NCI-H146 treated with DMSO at 0.1 percent for 48 hours (cell line): ENCODE measurements around the gene FTSJ3.
"Not testable (repeated sequence)": the region's sequence is repeated elsewhere in the genome, so short reads cannot be mapped to it uniquely, and the experiment has no call there.

ENCODE experiments used
- DNase-seq: peaks from one replicate; lab custom pipeline; 2025; ENCODE audit not compliant: unreplicated experiment; lab: John Stamatoyannopoulos, UW

FTSJ3 gene

DNA sequence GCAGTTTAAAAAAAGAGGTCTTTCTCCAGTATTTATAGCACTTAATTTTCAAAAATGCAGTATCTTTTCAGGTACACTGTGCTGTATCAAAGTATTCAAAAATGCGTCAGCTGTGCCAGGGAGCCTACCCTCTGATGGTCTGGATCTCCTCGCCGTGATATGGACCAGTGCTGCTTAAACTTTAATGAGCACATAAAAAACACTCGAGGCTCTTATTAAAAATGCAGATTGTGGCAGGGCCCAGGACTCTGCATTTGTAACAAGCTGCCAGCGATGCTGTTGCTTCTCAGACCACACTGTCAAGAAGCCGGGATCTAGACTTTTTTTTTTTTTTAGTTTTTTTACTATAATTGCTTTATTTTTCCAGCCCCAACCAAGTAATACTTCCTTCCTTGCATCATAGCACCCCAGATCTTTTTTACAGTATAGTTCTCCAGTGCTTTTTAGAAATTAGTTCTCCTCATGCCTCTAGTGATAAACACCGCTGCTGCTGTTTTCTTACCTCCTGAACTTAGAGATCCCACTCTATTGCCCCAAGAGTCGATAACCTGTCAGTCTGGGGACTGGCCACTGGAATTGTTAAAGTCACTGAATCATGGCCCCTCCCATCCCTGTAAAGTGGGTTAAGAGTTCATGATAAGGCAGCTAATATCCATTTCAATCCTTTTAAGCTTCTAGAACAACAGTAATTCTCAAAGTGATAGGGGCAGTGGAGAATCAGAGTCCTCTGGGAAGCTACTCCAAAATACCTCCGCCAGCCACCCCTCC lies 16.6 kb upstream of the FTSJ3 start:
- DNase-seq = no peak

DNA sequence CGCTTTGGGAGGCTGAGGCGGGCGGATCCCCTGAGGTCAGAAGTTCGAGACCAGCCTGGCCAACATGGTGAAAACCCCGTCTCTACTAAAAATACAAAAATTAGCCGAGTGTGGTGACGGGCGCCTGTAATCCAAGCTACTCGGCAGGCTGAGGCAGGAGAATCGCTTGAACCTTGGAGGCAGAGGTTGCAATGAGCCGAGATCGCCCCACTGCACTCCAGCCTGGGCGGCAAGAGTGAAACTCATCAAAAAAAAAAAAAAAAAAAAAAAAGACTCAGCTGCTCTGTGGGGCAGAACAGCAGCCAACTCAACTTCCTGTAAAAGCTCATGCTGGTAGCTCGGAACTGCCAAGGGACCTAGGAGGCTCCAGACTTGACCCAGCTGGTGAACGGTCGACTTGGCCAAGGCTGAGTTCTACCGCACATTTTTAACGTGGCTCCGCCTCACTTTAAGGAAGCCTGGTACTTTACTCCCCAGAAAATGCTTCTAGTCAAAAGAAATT lies 16.0 kb upstream of the FTSJ3 start:
- not testable (repeated sequence) for DNase-seq

DNA sequence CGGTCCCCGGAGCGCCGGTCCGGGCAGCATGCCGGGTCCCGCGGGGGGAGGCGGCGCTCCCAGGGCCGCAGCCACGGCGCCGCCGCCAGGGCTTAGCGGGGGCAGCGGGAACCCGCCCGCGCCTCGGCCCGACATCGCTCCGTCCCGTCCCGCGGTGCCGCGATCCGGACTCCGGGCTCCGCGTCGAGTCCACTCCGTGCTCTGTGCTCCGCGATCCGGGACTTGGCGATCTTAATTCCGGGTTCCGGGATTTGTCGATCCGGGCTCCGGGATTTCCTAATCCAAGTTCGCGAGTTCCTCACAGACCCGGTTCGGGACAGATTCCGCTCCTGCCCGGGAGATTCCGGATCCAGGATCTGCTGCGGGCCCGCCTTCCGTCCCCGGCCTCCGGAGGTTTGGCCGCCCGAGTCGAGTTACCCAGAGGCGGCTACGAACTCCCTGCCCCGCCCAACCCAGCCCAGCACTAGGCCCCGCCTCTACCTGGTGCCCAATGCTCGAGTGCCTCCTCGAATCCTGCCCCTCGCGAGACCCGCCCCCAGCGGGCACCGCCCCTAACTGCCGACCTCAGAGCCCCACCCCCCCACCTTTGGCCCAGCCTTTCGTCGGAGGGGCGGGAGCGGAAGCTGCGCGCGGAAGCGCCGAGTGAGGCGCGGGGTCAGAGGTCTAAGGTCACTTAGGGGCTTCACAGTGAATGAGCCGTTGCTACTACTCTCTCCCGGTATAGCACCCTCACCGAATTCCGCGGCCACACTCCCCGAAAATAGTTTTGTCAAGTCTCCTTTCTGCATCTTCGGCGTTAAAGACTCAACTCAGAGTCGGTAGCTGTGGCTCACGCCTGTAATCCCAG lies 15.3 kb upstream of the FTSJ3 start, which contains the start of gene SMARCD2:
Gene SMARCD2 (minus strand): TSS at position 146 of the 847 bp plus-strand sequence. CDS start 11 bp downstream, at position 135.
- peak; percentile 93 for DNase-seq

DNA sequence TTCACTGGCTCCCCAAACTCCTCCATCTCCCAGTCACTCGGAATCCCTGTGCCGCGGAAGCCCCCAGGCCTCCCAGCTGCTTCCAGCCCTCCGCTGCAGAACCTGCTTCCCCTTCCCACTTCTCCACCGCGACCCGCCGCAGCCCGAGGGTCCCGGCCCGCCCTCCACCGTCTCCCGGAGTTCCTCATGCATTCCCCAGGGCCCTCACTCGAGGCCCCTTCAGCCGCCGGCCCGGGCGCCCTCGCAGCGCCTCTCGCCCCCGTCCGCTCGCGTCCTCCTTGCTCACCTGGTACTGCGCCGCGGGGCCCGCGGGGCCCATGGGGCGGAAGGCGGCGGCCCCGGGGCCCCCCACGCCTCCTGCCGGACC lies 14.7 kb upstream of the FTSJ3 start:
- DNase-seq = peak; percentile 22

DNA sequence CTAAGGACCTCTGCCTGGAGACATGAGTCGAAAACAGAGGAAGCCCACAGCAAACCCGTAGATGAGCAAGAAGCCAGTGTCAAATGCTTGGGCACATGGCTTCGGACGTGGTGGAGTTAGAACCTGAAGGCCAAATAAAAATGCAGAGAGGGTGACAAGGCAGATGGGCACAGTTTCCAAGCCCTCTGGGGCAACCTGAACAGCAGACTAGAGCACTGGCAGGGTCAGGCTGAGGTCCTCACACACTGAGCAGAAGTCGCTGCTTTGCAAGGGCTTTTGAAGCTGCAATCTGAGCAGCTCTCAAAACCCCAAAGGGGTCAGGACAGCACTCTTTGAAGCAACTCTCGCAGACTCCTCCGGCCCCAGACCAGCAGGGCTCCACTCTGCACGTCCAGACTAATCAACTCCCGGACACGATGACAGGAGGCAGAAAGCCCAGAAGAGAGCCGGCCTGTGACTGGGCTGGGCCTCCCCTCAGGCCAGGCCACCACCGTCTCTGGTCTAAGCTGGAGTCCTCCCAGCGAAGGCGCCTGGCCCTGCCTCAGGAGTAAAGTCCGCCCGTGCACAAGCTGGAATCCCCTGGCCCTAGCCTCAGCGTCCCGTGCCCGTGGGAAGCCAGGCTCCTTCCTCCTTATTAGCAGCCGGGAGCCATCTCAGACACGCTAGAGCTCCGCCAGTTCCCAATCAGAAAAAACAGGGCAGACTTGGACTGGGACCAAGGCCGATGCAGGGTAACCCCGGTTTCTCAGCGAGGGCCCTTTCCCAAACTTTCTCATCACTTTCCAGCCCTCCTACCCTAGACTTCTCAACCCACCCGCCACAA lies 14.1 kb upstream of the FTSJ3 start:
- DNase-seq = no peak

DNA sequence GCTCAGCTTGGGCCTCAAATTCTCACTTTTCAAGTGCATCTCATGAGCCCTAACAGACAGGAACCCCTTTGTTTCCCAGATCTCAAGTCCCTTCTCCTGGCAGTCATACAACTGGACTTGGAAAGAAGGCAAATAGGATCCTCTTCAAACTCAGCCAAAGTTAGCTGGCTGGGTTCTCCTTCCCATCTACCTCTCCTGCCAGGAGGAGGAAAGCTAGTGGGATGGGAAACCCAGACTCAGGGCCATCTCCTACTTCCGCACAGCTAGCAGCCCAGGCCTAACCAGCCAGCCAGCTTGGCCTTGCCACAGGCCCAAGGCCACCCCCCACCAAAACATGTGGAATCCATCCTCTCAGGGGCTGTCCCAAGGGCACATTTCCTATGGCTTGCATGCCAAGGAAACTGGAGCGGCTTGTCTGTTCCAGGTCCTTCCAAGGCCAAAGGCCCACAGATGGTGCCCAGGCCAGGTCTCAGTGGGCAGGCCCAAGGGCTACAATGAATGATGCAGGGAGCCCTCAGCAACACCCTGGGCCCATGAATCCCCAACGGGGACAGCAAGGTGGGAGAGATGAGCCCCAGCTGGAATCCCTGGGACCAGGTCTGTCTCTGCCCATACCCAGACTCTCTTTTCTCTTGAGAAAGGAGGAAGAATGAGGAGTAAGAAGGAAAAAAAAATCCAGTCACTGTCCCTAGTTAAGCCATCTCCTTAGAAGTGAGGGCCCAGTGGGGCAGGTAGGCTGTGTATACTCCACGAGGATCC lies 13.3 kb upstream of the FTSJ3 start:
- DNase-seq = no peak

DNA sequence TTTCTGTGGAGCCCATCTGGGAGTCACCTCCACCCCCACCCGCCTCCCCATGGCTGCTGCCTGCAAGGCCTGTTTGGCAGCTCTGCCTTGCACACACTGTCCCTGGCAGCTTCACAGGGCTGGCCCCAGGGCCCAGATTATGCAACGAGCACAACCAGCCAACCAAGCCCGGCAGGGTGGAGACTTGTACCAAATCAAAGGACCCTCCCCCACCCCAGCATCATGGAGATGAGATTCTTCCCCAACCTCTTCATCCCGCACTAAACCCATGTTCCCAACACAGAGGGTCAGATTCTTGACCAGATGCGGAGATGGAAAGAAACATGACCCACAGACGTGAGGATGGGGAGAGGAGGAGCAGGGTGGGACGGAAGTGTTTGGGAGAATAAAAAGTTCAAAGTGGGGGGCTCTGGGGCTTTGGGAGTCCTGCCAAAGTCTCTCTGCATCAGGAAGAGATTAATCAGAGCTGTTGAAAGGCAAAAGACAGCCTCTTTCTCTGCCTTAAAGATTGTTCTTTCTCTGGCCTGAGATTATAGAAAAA lies 11.2 kb upstream of the FTSJ3 start:
- DNase-seq = no peak

DNA sequence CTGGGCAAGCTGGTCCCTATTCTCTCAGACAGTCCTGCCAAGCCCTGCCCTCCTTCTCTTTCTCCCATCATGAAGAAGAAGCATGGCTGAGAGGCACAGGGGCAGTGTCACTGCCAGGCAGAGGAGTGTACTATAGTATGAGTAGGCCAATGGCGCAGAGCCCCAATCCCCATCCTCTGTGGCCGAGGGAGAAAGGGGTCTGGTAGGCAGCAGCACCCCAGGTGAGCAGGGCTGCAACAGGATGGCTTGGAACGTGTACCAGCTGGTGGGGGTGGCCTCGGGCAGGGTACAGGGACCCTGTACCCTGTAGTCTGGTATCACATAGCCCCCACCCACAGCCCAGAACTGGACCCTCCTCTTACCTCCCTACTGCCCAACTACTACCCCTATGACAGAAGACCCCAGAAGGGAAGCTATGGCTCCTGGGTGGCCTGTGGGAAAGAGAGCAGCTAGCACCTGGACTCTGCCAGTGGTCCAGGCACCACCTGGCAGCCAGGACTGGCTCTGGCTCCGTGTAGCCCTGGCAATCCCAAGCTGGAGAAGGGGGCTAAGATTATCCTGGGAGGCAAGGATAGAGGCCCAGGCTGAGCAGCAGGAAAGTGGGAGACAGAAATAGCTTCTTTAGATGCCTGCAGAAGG lies 10.6 kb upstream of the FTSJ3 start:
- DNase-seq = no peak

DNA sequence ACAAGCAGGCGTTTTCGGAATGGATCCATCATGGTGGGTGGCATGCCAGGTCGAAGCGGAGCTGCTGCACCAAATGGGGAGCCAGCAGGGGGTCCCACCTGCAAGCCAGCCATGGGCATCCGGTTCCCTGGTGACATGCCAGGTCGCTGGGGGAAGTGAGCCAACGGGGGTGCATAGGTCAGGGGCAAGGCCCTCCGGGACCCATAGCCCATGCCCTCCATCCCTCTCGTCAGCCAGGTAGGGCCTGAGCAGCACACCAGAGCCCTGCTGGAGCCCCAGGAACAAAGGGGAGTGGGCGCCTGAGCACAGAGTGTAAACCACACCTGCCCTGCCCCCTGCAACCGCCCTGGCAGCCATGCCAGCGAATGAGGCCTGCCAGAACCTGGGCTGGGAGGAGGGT lies 10.0 kb upstream of the FTSJ3 start:
- DNase-seq = no peak

DNA sequence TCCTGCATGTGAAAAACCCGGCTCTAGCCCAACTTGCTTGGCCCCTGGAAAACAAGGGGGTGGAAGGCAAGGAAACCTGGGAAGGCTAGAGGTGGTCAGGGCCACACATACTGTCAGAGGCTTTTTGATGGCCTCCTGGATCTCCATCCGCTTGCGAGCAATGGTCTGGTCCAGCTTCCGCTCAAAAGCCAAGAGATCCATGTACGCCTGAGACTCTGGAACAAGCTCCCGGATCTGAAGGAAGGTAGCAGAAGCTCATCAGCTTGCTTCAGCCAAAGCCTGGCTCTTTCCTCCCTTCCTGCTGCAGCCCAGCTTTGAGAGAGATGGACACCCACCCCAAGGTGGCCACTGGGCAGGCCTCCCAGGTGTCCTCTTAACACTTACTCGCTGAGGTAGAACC lies 9.3 kb upstream of the FTSJ3 start:
- DNase-seq = no peak

DNA sequence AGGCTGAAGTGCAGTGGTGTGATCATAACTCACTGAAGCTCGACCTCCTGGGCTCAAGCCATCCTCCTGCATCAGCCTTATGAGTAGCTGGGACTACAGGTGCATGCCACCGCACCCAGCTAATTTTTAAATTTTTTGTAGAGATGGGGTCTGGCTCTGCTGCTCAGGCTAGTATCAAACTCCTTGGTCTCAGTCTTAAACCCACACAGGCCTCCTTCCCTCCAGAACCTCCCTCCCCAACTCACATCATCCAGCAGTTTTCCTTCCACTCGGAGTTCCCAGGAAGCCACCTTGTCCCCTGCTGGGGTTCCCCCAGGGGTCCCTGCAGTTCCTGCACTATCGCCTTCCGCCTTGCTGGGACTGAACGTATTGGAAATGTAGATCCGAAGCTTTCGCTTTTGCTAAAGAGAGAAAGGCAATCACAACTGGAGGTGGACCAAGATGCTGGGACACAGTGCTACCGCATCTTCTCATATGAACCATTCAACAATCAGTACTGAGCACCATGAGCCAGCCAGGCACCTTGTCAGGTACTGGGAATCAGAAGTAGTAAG lies 7.8 kb upstream of the FTSJ3 start:
- no peak for DNase-seq

DNA sequence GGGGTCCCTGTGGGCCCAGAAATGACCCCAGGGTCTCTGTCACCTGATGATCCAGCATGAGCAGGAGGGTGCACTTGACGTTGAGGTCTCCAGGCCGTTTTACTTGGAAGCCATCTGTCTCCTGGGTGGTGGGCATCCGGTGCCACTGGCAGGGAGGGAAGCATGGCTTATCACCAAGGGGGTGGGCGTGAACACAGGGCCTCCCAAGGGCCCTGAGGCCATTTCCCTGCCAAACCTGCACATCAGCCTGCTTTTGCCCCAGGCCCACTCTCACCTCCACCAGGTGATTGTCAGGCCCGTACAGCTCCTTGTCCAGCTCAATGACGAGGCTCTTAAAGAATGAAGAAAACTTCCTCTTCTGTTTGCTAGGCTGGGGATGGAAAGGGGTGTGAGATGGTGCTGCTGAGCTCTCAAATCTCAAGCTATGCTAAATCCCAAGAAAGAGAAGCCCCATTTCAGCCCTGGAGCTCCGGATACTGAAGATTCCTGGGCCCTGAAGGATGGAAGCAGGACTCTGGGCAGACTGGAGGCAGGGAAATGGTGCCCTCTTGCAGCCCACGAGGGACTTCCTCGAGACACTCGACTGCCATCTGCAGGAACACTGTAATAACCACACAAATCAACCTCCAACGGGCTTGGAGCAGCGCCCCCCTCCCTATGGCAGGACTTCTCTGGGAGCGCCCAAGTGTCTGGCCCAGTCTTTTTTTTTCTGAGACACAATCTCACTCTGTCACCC lies 7.1 kb upstream of the FTSJ3 start:
- peak; percentile 15 for DNase-seq

DNA sequence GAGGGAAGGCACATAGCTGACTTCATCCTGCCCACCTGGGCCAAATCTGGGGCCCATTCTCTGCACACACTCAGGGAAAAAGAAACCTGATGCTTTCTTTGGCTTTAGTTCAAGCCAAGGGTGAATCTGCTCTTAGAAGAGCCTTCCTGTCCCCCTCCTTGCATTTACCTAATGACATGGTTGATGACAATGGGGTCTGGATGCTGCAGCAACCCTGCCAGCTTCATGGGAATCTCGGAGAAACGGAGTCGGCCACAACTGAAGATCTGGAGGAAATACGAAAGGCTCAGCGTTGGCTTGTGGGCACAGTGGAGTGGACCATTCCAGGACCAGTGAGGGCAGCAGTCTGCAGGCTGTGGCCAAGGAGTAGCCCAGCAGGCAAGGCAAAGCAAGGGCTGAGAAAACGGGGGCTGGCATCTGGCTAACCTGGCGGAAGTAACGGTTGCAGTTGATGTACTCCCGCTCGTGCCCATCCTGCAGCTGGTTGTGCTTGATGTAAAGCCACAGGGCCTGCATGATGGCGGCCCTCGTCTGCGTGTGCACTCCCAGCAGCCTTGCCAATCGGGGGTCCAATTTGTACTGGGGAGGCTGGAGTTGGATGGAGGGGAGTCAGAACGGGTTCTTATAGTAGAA lies 6.4 kb upstream of the FTSJ3 start:
- no peak for DNase-seq

DNA sequence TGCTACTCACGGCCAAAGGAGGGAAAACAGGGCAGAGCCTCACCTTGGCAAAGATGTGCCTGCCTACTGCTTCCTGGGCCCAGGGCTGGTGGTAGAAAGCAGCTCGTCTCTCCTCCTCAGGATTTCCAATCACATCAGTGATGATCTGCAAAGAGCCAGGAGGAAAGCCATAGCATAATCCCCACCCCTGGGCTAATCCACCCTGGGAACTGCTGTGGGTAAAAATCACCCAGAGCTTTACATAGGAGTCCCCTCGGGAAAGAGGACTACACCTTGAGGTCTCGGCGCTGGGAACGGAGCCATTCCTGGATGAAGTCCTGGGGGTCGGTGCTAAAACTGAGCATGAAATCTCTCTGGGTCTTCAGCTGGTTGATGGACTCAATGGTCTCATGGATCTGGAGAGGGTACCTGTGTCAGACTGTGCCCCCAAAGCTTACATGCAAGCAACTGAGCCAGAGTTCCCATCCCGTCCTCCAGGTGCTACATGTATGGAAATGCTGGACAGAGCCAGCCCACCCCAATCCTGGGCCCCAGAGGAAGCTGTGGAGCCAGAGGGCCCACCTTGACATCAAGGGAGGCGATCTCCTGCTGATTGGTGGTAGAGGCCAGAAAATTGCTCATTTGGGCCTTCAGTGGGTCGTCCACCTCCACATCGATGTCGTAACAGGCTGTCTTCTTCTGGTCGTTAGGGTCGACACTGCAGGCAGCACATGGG lies 5.7 kb upstream of the FTSJ3 start:
- DNase-seq = no peak

DNA sequence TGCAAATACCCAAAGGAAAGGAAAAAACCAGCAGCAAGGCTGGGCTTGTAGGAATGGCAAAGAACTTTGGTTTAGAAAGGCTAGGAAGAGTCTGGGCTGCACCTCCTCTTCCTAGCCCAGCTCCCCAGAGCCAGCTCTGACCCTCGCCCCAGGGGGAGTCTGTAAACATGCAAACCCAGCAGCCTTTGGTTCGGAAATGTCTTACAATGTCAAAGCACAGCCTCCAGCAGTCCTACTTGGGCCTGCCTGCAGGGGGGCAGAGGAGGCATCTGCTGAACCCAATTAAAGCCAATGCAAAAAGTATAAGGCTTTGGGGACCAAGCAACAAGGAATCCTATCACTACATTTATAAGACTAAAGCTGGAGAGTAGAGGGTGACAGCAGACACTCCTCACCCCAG lies 5.0 kb upstream of the FTSJ3 start:
- no peak for DNase-seq

DNA sequence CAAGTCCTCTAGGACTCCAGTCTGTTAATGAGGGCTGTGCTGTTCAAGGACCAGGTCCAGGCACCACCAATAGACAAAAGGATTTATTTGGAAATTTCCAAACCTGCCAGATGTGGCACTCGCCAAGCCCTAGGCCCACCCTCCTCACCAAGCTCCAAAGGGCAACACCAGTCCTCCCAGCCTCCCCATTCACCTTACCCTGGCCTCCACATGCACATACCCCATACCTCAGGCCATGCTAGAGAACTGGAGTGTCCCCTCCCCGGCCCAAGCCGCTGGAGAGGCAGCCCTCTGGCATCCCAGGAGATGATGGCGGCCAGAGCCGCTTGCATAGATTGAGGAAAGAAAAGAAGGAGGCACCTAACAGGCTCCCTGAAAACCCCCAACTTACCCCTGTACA lies 4.6 kb upstream of the FTSJ3 start:
- no peak for DNase-seq

DNA sequence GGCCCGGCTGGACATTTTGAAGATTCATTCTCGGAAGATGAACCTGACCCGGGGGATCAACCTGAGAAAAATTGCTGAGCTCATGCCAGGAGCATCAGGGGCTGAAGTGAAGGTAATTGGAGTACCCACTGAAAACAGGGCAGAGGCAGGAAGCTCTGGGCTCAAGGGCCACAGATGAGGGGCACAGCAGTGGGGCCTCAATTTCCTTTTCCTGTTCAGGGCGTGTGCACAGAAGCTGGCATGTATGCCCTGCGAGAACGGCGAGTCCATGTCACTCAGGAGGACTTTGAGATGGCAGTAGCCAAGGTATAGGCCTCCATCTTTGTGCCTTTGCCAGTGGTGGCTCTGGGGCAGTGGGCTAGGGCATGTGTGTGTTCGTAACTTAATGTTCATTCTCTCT lies 4.0 kb upstream of the FTSJ3 start:
- DNase-seq = no peak
